Stomach (tissue), 9 donors: Measurements from ENCODE around the gene DUSP16. TPM values are rescaled to one million over a fixed set of nuclear protein-coding genes. Genes with fewer than 3 reads are reported as not detected.

Experiments used
- DNase-seq, 2 donors: peaks; one replicate each; pipeline versions ENCODE4 v3.0.0 to v3.0.0-alpha.2; 2013 to 2019
- H3K27ac ChIP-seq, 5 donors: fragments of 200-600 bp in 4 of 5; sonication (generic) in 4 of 5; one replicate each; pipeline ENCODE4 v1.5.1; 2013 to 2019; ENCODE audit warnings: mild to moderate bottlenecking in 1 of 5, moderate library complexity in 1 of 5
- H3K27me3 ChIP-seq, 3 donors: fragments of 200-600 bp; sonication (generic); one replicate each; pipeline ENCODE4 v1.5.1; 2017 to 2019; ENCODE audit warnings: mixed run types in 1 of 3
- H3K36me3 ChIP-seq, 4 donors: fragments of 200-600 bp; sonication (generic); 1 replicate in 3 of 4; 2 replicates in 1 of 4; pipeline ENCODE4 v1.5.1; 2016 to 2019
- H3K4me1 ChIP-seq, 4 donors: fragments of 200-600 bp; sonication (generic); one replicate each; pipeline ENCODE4 v1.5.1; 2016 to 2019
- H3K4me3 ChIP-seq, 4 donors: fragments of 200-600 bp; sonication (generic) in 3 of 4; one replicate each; pipeline ENCODE4 v1.5.1; 2016 to 2019; ENCODE audit warnings: mild to moderate bottlenecking in 1 of 4
- H3K9me3 ChIP-seq, 4 donors: fragments of 200-600 bp; sonication (generic); one replicate each; pipeline ENCODE4 v1.5.1; 2016 to 2019
- CTCF ChIP-seq, 7 experiments: fragments of 450-650 bp in 4 of 7; fragments of 200-600 bp in 3 of 7; sonication (generic) in 3 of 7; IDR thresholded peaks; one replicate each; pipeline ENCODE4 v1.5.1; 2016 to 2019; ENCODE audit warnings: antibody characterized with exemption in 7 of 7, control low read depth in 2 of 7, mild to moderate bottlenecking in 1 of 7
- EP300 ChIP-seq: sonication (generic); formaldehyde crosslinking; IDR thresholded peaks from one replicate; pipeline ENCODE4 v1.6.1; 2017; ENCODE audit warnings: antibody characterized with exemption
- POLR2A ChIP-seq, 4 donors: fragments of 450-650 bp; IDR thresholded peaks; one replicate each; pipeline ENCODE4 v1.6.1; 2016; ENCODE audit warnings: antibody characterized with exemption in 4 of 4, control low read depth in 2 of 4, mild to moderate bottlenecking in 1 of 4, moderate library complexity in 1 of 4
- POLR2AphosphoS5 ChIP-seq, 3 donors: sonication (generic); formaldehyde crosslinking; IDR thresholded peaks; one replicate each; pipeline ENCODE4 v1.6.1; 2016; ENCODE audit warnings: antibody characterized with exemption in 3 of 3
- whole genome bisulfite sequencing, 5 donors: extraction: QIAGEN DNeasy Blood & Tissue Kit in 3 of 5; methylation state at CpG; one replicate each; pipeline versions ENCODE4 v1.1.5 to v1.1.7; 2013 to 2018; 5-methylcytosine and 5-hydroxymethylcytosine counted together
- intact Hi-C: fragments of 100-400 bp; cut with DNase I; formaldehyde crosslinking; loops from one replicate; pipeline ENCODE4 v1.15.1; 2023; ENCODE audit warnings: low total_unique reads
- polyA plus RNA-seq, 3 donors: library from polyadenylated mRNA; stranded (reverse); fragments of 200-250 nt; gene quantifications; one replicate each; pipeline ENCODE4 v1.2.3, GENCODE V29; 2013
- total RNA-seq, 5 donors: library from RNA; depleted of rRNA; stranded (reverse); fragments of >200 nt; gene quantifications; one replicate each; pipeline versions ENCODE4 v1.1.0 to v1.2.3, GENCODE V29; 2014 to 2016
- donor health status: healthy with polysubstance abuse.
- donor health status: Bipolar disorder and iron deficiency.
- donor health status: healthy.

DUSP16 gene
- total and polyA plus RNA-seq, 8 donors, result 4.9 to 34.8 (median 22.6) TPM

- intact Hi-C loops, result no loop called here
- WGBS, 5 donors, result 79 to 84% (median 82%) methylated on average over 6 of the region's 6 CpGs
- Histone ChIP-seq H3K27ac (peak overlapping the region in 4 of 5 donors; percentile 2 to 60 (median 13)), H3K4me1 (peaks cover 0 to 8% (median 3%) of the 10 kb centered on the region in 4 donors), H3K27me3 (no peaks in the 10 kb centered on the region), H3K4me3 (no peak overlapping the region), H3K36me3 (peaks cover 0 to 19% (median 18%) of the 10 kb centered on the region in 4 donors), H3K9me3 (no peaks in the 10 kb centered on the region)
- TF ChIP-seq CTCF (IDR thresholded peaks at IDR 0.05) (no peak), EP300 (no peak), POLR2AphosphoS5 (IDR thresholded peaks at IDR 0.05) (no peak), POLR2A (IDR thresholded peaks at IDR 0.05) (no peak)
- DNase-seq, result no peak
Observed at GRCh38 chr12:12467264-12467663, 95.4 kb downstream of the DUSP16 start.

DNA sequence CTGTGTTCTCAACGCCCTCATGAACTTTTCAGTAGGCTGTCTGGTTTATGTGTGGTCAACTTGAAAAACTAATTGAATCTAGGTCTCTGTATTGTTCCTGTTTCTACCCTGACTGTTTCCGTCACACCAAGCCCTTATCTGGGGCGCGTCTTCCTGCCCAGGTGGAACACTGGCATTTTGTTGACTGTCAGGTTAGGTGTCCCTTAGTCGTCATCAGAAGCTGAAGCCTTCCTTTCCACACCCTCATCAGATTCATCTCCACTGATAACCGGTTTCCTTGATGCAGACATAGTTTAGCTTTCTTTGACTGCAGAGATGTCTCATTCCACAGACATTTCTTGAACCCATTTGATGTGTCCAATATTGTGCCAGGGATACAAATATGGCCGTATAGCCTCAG, 96.5 kb downstream of the DUSP16 start:
- Histone ChIP-seq H3K36me3 (peaks cover 0 to 19% (median 18%) of the 10 kb centered on the region in 4 donors), H3K27me3 (no peaks in the 10 kb centered on the region), H3K4me1 (peaks cover 0 to 10% (median 4%) of the 10 kb centered on the region in 4 donors), H3K9me3 (no peaks in the 10 kb centered on the region), H3K27ac (peak overlapping the region in 2 of 5 donors; percentile 44 to 60), H3K4me3 (no peak overlapping the region)
- TF ChIP-seq POLR2AphosphoS5 (IDR thresholded peaks at IDR 0.05), result peak in 1 of 3 donors; percentile 25
- TF ChIP-seq POLR2A (IDR thresholded peaks at IDR 0.05), result no peak
- intact Hi-C loops, result no loop called here
- peak in 1 of 2 donors; percentile 72 for DNase-seq
- WGBS, 5 donors, result 69 to 94% (median 80%) methylated on average over 7 of the region's 7 CpGs

DNA sequence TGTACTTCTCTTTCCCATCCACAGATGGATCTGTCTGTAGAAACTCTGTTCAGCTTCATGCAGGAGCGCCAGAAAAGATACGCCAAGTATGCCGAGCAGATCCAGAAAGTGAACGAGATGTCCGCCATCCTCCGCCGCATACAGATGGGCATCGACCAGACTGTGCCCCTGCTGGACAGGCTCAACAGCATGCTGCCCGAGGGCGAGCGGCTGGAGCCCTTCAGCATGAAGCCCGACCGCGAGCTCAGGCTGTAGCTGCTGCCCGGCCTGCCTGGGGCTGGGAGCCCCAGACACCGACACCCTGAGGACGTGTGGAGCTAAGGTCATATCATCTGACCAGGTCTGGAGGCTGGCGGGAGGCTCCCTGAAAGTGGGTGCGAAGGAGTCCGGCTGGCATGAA, 97.1 kb downstream of the DUSP16 start:
- H3K9me3 ChIP-seq, result no peaks in the 10 kb centered on the region
- DNase-seq, result no peak
- peaks cover 0 to 11% (median 7%) of the 10 kb centered on the region in 4 donors for H3K4me1 ChIP-seq
- peaks cover 0 to 19% (median 18%) of the 10 kb centered on the region in 4 donors for H3K36me3 ChIP-seq
- H3K27ac ChIP-seq, result peak overlapping the region in 3 of 5 donors; percentile 13 to 44 (median 23)
- H3K27me3 ChIP-seq, result no peaks in the 10 kb centered on the region
- intact Hi-C loops, result no loop called here
- no peak overlapping the region for H3K4me3 ChIP-seq
- WGBS, 5 donors, result 92 to 96% (median 95%) methylated on average over 18 to 20 of the region's 20 CpGs
- no peak for TF ChIP-seq EP300

- Histone ChIP-seq H3K27ac (no peak overlapping the region), H3K36me3 (peaks cover 0 to 17% (median 13%) of the 10 kb centered on the region in 4 donors), H3K4me3 (no peak overlapping the region), H3K27me3 (no peaks in the 10 kb centered on the region), H3K4me1 (peaks cover 0 to 11% (median 8%) of the 10 kb centered on the region in 4 donors), H3K9me3 (no peaks in the 10 kb centered on the region)
- WGBS, 5 donors, result 60 to 88% (median 71%) methylated on average over 5 of the region's 5 CpGs
- TF ChIP-seq EP300, result no peak
- TF ChIP-seq POLR2A (IDR thresholded peaks at IDR 0.05), result no peak
- no peak for TF ChIP-seq POLR2AphosphoS5 (IDR thresholded peaks at IDR 0.05)
- no peak for TF ChIP-seq CTCF (IDR thresholded peaks at IDR 0.05)
- intact Hi-C loops, result no loop called here
- DNase-seq, result no peak
Observed at GRCh38 chr12:12461923-12462315, 100.7 kb downstream of the DUSP16 start.

DNA sequence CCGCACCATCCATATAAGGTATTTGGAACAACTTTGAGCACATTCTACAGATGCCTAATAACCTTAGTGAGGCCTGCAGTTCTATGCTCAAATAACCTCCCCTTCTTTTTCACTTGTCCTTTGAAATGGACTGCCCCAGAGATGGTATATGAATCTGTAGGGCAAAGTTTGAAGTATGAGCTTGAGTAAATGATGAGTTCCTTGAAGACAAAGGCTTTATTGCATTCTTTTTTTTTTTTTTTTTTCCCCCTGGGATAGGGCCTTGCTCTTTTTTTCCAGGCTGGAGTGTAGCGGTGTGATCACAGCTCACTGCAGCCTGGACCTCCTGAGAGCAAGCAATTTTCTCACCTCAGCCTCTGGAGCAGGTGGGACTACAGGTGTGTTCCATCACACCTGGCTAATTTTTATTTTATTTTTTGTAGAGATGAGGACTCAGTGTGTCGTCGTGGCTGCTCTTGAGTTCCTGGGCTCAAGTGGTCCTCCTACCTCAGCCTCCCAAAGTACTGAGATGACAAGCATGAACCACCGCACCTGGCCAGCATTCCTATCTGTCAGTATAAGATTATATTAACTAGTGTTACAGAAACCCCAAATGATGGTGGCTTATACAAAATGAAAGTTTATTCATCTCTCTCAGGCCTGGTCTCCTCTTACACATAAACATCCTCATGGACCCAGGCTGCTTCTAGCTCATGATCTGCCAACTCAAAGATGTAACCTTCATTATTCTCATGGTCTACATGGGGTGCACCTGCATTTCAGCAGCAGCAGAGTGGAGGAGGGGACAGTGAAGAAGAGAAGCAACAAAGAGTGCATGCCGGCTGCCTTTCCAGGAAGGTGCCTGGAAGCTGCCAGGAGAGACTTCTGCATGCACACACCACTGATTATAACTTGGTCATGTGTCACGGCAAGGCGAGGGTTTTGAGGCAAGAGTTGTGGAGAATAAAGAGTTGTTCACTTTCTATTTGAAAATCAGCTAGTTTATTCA, 101.4 kb downstream of the DUSP16 start:
- TF ChIP-seq EP300 (no peak), CTCF (IDR thresholded peaks at IDR 0.05) (no peak), POLR2A (IDR thresholded peaks at IDR 0.05) (no peak), POLR2AphosphoS5 (IDR thresholded peaks at IDR 0.05) (no peak)
- peaks cover 0 to 11% (median 10%) of the 10 kb centered on the region in 4 donors for H3K36me3 ChIP-seq
- H3K4me1 ChIP-seq, result peaks cover 0 to 11% (median 8%) of the 10 kb centered on the region in 4 donors
- no peak overlapping the region for H3K27ac ChIP-seq
- H3K27me3 ChIP-seq, result no peaks in the 10 kb centered on the region
- DNase-seq, result no peak
- intact Hi-C loops, result no loop called here
- 75 to 83% (median 77%) methylated on average over 8 of the region's 8 CpGs for WGBS, 5 donors
- no peak overlapping the region for H3K4me3 ChIP-seq
- no peaks in the 10 kb centered on the region for H3K9me3 ChIP-seq
